Measurements from ENCODE around the gene PCDHA1.

Gene PCDHA1

DNA sequence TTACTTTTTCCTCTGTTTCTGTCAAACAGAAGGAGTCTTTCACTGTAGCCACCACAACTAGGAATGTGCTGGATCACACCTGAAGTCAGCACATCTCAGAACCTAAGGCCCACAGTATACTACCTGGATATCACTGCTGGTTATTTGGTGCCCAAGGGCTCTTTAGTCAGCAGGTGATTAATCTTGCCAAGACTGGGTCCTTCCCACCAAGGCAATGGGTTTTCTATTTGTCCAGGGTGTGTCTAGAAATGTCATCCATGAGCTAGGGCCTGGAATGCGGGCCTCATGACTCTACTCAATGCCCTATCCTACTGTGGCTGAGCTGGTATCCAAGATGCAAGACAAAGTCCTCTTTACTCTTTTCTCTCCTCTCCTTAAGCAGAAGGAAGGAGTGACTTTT is 130.4 kb downstream of the PCDHA1 start:
- no peak overlapping the region for H3K4me3 ChIP-seq (ENCODE audit: low read depth, low read length)

DNA sequence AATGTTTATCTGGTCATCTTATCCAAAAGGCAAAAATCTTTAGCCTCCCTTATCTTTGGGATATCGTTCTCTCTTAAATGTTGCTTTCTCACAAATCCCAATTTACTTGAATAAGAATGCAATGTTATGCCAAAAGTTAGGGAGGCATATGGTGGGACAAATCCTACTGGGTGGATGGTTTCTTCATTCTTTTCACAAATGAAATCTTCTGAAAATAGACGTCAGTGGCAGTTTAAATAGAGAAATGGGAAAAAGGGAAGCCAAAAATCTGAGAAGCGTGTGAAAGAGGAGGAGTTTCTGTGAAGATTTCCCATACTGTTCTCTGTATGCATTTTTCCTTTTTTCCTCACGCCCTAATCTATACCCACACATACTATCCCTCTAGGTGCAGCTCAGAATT is 137.7 kb downstream of the PCDHA1 start:
- no peak overlapping the region for H3K4me3 ChIP-seq (ENCODE audit: low read depth, low read length)

DNA sequence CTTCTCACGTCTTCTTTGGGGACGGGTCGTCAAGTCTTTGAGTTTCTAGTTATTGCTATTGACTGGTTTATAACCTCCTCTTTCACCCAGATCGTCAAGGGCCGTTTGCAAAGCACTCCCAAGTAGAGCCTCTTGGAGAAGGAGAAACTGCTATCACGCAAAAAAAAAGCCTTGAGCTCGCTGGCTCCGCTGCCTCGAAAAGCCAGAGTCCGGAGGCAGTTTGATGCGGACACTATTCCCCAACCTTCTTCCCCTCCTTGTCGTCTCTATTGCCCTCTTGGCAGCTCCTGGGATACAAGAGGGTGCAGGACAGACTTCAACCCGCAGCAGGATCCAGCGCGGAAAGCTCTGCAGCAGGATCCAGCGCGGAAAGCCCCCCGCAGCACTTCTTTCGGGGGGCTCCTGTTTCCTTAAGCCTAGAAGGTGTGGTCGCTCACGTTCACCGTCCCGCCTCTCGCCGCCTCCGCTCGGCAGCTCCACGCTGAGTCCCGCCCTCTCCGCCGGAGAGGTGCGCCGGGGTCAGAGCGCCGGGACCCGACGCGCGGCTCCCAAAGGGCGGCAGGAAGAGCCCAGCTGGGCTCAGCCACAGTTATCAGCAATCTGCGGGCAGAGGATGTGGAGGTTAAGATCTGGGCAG is 140.0 kb downstream of the PCDHA1 start, which contains the start of gene PCDHAC1:
TSS of gene PCDHAC1 (plus strand) at position 494 of the 637 bp plus-strand sequence. CDS start 594 bp downstream, outside the sequence.
- peak within 1 kb of the TSS; percentile 44 for H3K4me3 ChIP-seq (ENCODE audit: low read depth, low read length)

DNA sequence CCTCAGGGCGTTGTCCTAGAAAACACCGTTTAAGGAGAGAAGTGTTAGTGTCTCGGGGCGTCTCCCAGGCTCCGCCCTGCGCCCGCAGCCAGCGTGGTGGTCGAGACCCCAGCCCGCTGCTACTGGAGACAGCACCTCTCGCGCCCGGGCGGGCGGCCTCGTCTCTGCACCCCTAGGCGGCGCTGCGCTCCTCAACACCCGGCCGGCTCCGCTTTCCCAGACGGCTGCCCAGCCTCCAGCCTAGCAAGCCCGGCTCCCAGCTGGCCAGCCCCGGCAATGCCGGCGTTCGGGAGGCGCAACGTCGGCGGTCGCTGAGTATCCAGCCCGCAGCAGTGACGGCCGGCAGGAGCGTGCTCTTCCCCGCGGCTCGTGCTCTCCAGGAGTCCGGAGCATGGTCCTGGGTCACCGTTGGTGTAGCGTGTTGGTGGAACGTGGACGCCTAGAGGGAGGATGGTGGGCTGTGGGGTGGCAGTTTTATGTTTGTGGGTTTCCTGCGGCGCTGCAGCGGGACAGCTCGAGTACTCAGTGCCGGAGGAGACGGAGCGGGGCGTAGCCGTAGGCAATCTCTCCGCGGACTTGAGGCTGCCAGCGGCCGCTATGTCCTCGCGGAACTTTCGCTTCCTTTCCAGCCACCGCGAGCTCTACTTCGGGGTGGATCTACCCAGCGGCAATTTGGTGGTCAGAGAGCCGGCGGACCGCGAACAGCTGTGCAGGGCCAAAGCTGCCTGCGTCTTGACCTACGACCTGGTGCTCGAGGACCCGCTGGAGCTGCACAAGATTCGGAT is 140.7 kb downstream of the PCDHA1 start:
- peak overlapping the region; percentile 44 for H3K4me3 ChIP-seq (ENCODE audit: low read depth, low read length)

GRCh38 chr5:140927228-140927573 is 141.3 kb downstream of the PCDHA1 start:
- peak overlapping the region; percentile 44 for H3K4me3 ChIP-seq (ENCODE audit: low read depth, low read length)

DNA sequence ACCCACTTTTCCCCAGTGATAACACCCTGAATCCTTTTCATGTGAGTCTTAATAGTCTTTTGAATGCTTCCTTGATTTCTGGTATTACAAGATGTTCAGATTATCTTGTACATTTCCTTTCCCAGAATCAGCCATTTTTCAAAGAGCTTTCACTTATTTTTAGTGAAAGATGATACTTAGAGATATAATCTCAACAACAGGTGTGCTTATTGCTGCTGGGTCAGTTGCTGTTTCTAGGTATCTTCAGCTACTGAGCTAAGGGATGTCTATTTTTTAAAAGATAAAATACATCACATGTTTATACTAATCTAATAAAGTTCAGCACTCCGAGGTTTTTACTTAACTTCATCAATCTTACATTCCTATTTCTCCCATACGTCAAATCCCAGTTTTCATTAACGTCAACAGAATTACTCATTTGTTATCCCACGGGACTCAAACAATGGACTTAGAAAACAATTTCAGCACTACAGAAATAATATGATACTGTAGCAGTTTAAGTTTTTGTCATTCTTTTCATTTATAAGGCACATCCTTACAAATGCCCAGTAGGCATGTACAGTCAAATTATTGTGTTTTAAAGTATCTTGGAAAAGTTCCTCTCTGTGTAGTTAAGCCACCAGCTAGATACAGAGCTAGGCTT is 149.1 kb downstream of the PCDHA1 start:
- no peak overlapping the region for H3K4me3 ChIP-seq (ENCODE audit: low read depth, low read length)

DNA sequence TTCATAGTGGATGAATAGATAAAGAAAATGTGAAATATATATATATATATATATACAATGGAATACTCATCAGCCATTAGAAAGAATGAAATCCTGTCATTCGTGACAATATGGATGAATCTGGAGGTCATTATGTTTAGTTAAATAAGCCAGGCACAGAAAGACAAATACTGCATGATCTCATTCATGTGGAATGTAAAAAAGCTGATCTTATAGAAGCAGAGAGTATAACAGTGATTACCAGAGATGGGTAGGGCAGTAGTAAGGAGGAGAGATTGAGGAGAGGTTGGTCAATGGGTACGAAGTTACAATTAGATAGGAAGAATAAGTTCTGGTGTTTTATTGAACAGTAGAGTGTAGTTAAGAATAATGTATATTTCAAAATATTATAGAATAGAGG is 160.6 kb downstream of the PCDHA1 start:
- H3K4me3 ChIP-seq (ENCODE audit: low read depth, low read length) = no peak overlapping the region

DNA sequence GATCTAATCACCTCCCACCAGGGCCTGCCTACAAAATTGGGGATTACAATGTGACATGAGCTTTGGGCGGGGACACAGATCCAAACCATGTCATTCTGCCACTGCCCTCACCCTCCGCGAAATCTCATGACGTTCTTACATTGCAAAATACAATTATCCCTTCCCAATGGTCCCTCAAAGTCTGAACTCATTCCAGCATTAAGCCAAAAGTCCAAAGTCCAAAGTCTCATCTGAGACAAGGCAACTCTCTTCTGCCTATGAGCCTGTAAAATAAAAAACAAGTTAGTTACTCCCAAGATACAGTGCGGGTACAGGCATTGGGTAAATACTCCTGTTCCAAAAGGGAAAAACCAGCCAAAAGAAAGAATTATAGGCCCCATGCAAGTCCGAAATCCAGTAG is 165.7 kb downstream of the PCDHA1 start:
- H3K4me3 ChIP-seq (ENCODE audit: low read depth, low read length) = no peak overlapping the region

- H3K4me3 ChIP-seq (ENCODE audit: low read depth, low read length) = no peak overlapping the region
Measured at GRCh38 chr5:140953234-140953633, 167.3 kb downstream of the PCDHA1 start.

GRCh38 chr5:140962190-140962589 is 176.2 kb downstream of the PCDHA1 start:
- no peak overlapping the region for H3K4me3 ChIP-seq (ENCODE audit: low read depth, low read length)

GRCh38 chr5:140964356-140964755 is 178.4 kb downstream of the PCDHA1 start:
- H3K4me3 ChIP-seq (ENCODE audit: low read depth, low read length) = no peak overlapping the region

DNA sequence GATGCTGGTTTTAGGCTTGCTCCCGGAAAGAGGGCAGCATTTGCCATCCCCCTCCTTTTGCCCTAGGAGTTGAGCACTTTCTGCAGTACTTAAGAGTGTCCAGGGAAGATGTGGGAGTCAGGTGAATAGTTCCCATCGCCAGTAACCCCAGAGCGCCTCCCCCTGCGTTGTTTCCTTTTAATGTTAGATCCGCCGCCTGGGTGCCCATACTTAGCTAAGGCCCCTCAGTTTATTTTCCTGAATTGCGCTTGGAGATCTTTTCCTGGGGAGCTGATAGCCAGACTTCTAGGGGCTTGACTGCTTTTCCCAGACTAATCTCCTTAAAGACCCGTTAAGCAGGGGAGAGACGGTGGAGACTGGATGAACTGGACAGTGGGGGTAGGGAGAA is 180.0 kb downstream of the PCDHA1 start:
- peak overlapping the region; percentile 66 for H3K4me3 ChIP-seq (ENCODE audit: low read depth, low read length)

DNA sequence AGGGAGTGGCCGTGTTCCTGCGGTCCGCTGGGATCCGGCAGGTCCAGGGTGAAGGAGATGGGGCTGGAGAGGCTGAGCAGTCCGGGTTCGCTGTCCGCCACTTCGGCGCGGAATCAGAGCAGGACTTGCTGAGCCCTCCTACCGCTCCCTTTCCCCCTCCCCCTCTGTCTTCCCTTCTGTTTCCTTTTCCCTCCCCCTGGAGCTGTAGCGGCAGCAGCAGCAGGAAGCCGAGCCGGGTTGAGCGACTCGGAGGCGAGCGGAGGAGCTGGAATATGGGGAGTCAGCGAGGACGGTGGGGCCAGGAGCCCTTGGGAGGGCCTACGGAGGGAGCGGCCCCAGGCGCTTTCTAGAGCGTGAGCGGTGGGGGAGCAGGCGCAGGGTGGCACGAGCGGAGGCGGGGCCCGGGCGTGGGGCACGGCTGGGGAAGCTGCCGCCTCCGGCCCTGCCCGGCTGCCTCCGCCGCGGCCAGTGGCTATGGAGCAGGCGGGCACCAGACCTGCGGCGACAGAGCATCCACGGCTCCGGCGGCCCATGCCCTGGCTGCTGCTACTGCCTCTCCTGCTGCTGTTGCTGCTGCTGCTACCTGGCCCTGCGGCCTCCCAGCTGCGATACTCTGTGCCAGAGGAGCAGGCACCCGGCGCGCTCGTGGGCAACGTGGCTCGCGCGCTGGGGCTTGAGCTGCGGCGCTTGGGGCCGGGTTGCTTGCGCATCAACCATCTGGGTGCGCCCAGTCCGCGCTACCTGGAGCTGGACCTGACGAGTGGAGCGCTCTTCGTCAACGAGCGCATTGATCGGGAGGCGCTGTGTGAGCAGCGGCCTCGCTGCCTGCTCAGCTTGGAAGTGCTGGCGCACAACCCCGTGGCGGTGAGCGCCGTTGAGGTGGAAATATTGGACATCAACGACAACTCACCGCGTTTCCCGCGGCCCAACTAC is 180.6 kb downstream of the PCDHA1 start, which contains the start of gene PCDHAC2:
TSS of gene PCDHAC2 (plus strand) at position 184 of the 933 bp plus-strand sequence. CDS start at position 475, 291 bp downstream.
- H3K4me3 ChIP-seq (ENCODE audit: low read depth, low read length) = peak within 1 kb of the TSS; percentile 66

DNA sequence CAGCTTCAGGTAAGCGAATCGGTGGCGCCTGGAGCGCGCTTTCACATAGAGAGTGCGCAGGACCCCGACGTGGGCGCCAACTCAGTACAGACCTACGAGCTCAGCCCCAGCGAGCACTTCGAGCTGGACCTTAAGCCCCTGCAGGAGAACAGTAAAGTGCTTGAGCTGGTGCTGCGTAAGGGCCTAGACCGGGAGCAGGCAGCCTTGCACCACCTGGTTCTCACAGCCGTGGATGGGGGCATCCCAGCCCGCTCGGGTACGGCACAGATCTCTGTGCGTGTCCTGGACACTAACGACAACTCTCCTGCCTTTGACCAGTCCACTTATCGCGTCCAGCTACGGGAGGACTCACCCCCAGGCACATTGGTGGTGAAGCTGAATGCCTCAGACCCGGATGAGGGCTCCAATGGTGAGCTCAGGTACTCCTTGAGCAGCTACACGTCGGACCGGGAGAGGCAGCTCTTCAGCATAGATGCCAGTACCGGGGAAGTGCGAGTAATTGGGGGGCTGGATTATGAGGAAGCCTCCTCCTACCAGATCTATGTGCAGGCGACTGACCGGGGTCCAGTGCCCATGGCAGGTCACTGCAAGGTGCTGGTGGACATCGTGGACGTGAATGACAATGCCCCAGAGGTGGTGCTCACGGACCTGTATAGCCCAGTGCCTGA is 181.4 kb downstream of the PCDHA1 start:
- H3K4me3 ChIP-seq (ENCODE audit: low read depth, low read length) = peak overlapping the region; percentile 66

DNA sequence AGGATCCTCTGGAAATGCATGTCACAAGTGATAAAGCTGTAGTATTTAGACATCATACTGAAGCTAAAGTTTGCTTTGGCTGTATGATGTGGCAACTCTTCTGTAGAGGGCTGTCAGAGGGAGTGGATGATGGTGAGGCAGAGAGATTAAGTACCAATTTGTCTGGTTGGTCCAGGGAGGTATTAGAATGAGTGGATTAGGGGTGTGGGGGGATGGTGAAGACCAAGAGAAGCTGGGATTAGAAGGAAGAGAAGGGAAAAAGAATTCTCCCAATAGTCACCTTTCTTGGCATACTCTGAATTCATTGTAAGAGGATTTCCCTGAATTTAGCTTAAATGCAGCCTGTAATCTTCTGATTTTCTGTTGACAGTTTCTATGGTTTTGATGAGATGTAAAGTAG is 183.9 kb downstream of the PCDHA1 start:
- no peak overlapping the region for H3K4me3 ChIP-seq (ENCODE audit: low read depth, low read length)

DNA sequence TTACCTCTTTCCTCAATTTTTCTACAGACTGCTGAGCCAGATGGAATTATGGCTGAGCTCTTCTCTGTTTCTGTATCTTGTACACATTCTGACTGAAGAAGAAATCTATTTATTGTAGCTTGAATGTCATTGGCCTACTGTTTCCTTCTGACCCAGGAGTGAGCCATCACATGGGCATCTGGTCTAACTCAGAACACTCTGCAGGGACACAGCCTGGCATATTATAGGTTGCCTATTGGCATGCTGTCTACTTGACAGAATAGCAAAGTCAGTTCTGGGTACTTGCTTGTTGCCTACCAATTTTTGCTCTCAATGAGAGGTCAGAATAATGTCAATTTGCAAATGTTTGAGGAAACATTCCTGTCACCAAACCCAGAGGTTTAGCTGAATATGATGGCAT is 187.6 kb downstream of the PCDHA1 start:
- no peak overlapping the region for H3K4me3 ChIP-seq (ENCODE audit: low read depth, low read length)

- no peak overlapping the region for H3K4me3 ChIP-seq (ENCODE audit: low read depth, low read length)
Measured at GRCh38 chr5:140977003-140977402, 191.1 kb downstream of the PCDHA1 start.

DNA sequence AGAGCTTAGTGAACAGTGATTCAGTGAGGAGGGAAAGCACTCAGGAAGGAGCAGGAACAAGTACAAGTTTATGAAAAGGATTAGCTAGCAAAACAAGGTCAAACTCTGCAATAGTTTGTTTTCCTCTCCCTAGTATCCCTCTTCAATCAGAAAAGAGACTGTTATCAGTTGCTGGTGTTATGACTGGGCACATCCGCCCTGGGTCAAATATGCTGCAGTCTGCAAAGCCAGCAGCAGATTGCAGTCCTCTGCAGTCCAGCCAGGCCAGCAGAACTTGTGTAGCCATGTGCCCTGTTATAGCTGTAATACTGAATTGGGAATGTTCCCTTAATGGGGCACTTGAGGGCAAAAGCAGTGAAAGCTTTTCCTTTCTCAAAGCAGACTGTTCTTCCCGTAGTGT is 192.3 kb downstream of the PCDHA1 start:
- H3K4me3 ChIP-seq (ENCODE audit: low read depth, low read length) = no peak overlapping the region

- no peak overlapping the region for H3K4me3 ChIP-seq (ENCODE audit: low read depth, low read length)
Measured at GRCh38 chr5:140978983-140979382, 193.0 kb downstream of the PCDHA1 start.

- H3K4me3 ChIP-seq (ENCODE audit: low read depth, low read length) = no peak overlapping the region
Measured at GRCh38 chr5:140982083-140982716, 196.3 kb downstream of the PCDHA1 start.
